GM23248 (cell line): ENCODE results near the gene ARFIP1.

ENCODE experiments used
- EZH2 ChIP-seq: fragments of 200-600 bp; sonication (generic); IDR thresholded peaks from 2 replicates; pipeline ENCODE4 v1.6.1; 2018; ENCODE audit warnings: antibody characterized with exemption, mild to moderate bottlenecking; ENCODE audit not compliant: insufficient read depth, poor library complexity, severe bottlenecking
- EZH2phosphoT487 ChIP-seq: fragments of 200-600 bp; sonication (generic); IDR thresholded peaks from 2 replicates; pipeline ENCODE4 v1.6.1; 2018; ENCODE audit warnings: antibody characterized with exemption, moderate library complexity, mild to moderate bottlenecking, low read depth; ENCODE audit not compliant: insufficient read depth

- TF ChIP-seq EZH2 = no peak
- TF ChIP-seq EZH2phosphoT487 = no peak
Observed at GRCh38 chr4:152734699-152735050, 45.1 kb upstream of the ARFIP1 start.
